LNCAP (cell line): Measurements from ENCODE around the gene SCG3.

ENCODE experiments used
- CTCF ChIP-seq: fragments of 450-650 bp; IDR thresholded peaks from 2 replicates; pipeline ENCODE4 v1.5.1; 2017; ENCODE audit warnings: mild to moderate bottlenecking

The SCG3 gene

GRCh38 chr15:51696566-51696965 is 15.3 kb downstream of the SCG3 start:
- no peak for TF ChIP-seq CTCF

- no peak for TF ChIP-seq CTCF
These were observed 15.9 kb downstream of the SCG3 start for GRCh38 chr15:51697163-51697562.

GRCh38 chr15:51699373-51699772 is 18.1 kb downstream of the SCG3 start:
- TF ChIP-seq CTCF, result no peak

GRCh38 chr15:51702710-51703109 is 21.4 kb downstream of the SCG3 start:
- TF ChIP-seq CTCF, result no peak

- no peak for TF ChIP-seq CTCF
These were observed 25.0 kb downstream of the SCG3 start for GRCh38 chr15:51706291-51706690.

GRCh38 chr15:51706926-51707608 is 25.8 kb downstream of the SCG3 start:
- TF ChIP-seq CTCF, result no peak

GRCh38 chr15:51708013-51708412 is 26.7 kb downstream of the SCG3 start:
- no peak for TF ChIP-seq CTCF

- TF ChIP-seq CTCF, result no peak
These were observed 27.7 kb downstream of the SCG3 start for GRCh38 chr15:51709031-51709430.
